GM19239 (cell line): ENCODE results near the gene CDH13.

Source experiments
- DNase-seq: peaks from one replicate; pipeline ENCODE4 v3.0.0; 2011; ENCODE audit warnings: low spot score; ENCODE audit not compliant: insufficient read length
- FAIRE-seq: peaks from 2 replicates; lab custom pipeline; 2011; peaks lifted over from hg19 to GRCh38; lab: Jason Lieb, UNC

The CDH13 gene

GRCh38 chr16:83728492-83728891, 1101.7 kb downstream of the CDH13 start:
- FAIRE-seq, result no peak
- no peak for DNase-seq

GRCh38 chr16:83730812-83731211, 1104.0 kb downstream of the CDH13 start:
- no peak for DNase-seq
- no peak for FAIRE-seq

- DNase-seq, result no peak
- FAIRE-seq, result no peak
Measured at GRCh38 chr16:83732536-83732935, 1105.8 kb downstream of the CDH13 start.

- FAIRE-seq (no peak), DNase-seq (no peak)
Measured at GRCh38 chr16:83733301-83733700, 1106.5 kb downstream of the CDH13 start.

GRCh38 chr16:83734136-83734535, 1107.4 kb downstream of the CDH13 start:
- no peak for FAIRE-seq
- no peak for DNase-seq

- FAIRE-seq (no peak), DNase-seq (no peak)
Measured at GRCh38 chr16:83737729-83738354, 1111.1 kb downstream of the CDH13 start.

- FAIRE-seq, result no peak
- no peak for DNase-seq
Measured at GRCh38 chr16:83738923-83739503, 1112.2 kb downstream of the CDH13 start.

GRCh38 chr16:83742124-83742899, 1115.5 kb downstream of the CDH13 start:
- no peak for DNase-seq

GRCh38 chr16:83743241-83743640, 1116.5 kb downstream of the CDH13 start:
- FAIRE-seq (no peak), DNase-seq (no peak)

More at GRCh38 chr16:83742124-83742899, 1115.5 kb downstream of the CDH13 start:
- FAIRE-seq, result no peak

GRCh38 chr16:83743720-83744119, 1117.0 kb downstream of the CDH13 start:
- no peak for DNase-seq
- FAIRE-seq, result no peak

GRCh38 chr16:83744441-83744981, 1117.7 kb downstream of the CDH13 start:
- no peak for DNase-seq
- FAIRE-seq, result no peak

- FAIRE-seq, result no peak
- DNase-seq, result no peak
Measured at GRCh38 chr16:83746611-83747010, 1119.8 kb downstream of the CDH13 start.

GRCh38 chr16:83747936-83748335, 1121.2 kb downstream of the CDH13 start:
- no peak for FAIRE-seq
- no peak for DNase-seq

- FAIRE-seq, result no peak
Measured at GRCh38 chr16:83755391-83755790, 1128.6 kb downstream of the CDH13 start.

GRCh38 chr16:83762141-83762991, 1135.6 kb downstream of the CDH13 start:
- DNase-seq, result no peak
- no peak for FAIRE-seq

More at GRCh38 chr16:83755391-83755790, 1128.6 kb downstream of the CDH13 start:
- no peak for DNase-seq

GRCh38 chr16:83762992-83763358, 1136.2 kb downstream of the CDH13 start:
- FAIRE-seq (no peak), DNase-seq (no peak)

- DNase-seq (no peak), FAIRE-seq (no peak)
Measured at GRCh38 chr16:83768986-83769385, 1142.2 kb downstream of the CDH13 start.

GRCh38 chr16:83769397-83770008, 1142.7 kb downstream of the CDH13 start:
- FAIRE-seq, result no peak

GRCh38 chr16:83771306-83771942, 1144.7 kb downstream of the CDH13 start:
- DNase-seq (no peak), FAIRE-seq (no peak)

More at GRCh38 chr16:83769397-83770008, 1142.7 kb downstream of the CDH13 start:
- no peak for DNase-seq
